MCF 10A (cell line): Measurements from ENCODE around the gene TMEM271. TPM values are rescaled to one million over a fixed set of nuclear protein-coding genes. Genes with fewer than 3 reads are reported as not detected.

Experiments used
- BruUV-seq: library from RNA; stranded (reverse); fragments of 400-500 nt; replicated peaks from 2 replicates; lab custom pipeline; 2021; lab: Mats Ljungman, UMichigan
- CTCF ChIA-PET: fragments of 300-600 bp; sonication (Branson Sonifier 250); formaldehyde crosslinking; extraction: SDS; loops from one replicate; lab custom pipeline; 2021; ENCODE audit warnings: antibody characterized with exemption, inconsistent platforms; lab: Yijun Ruan, JAX
- POLR2A ChIA-PET: fragments of 300-600, 350-650 bp; sonication (Branson Sonifier 250); formaldehyde crosslinking; extraction: SDS; loops from one replicate; lab custom pipeline; 2020; ENCODE audit warnings: antibody characterized with exemption, inconsistent platforms; lab: Yijun Ruan, JAX
- DNase-seq: peaks from one replicate; pipeline ENCODE4 v3.0.0-alpha.2; 2018; ENCODE audit not compliant: unreplicated experiment
- H3K27ac Mint-ChIP-seq: one replicate; pipeline ENCODE4 v1.8.0; 2022; ENCODE audit warnings: mild to moderate bottlenecking, low read depth, mixed read lengths; ENCODE audit not compliant: unreplicated experiment
- H3K27me3 Mint-ChIP-seq: one replicate; pipeline ENCODE4 v1.8.0; 2022; ENCODE audit warnings: mixed read lengths; ENCODE audit not compliant: insufficient read depth, unreplicated experiment
- H3K36me3 Mint-ChIP-seq: one replicate; pipeline ENCODE4 v1.8.0; 2022; ENCODE audit warnings: mild to moderate bottlenecking, moderate library complexity, mixed read lengths; ENCODE audit not compliant: insufficient read depth, unreplicated experiment
- H3K4me1 Mint-ChIP-seq: one replicate; pipeline ENCODE4 v1.8.0; 2022; ENCODE audit warnings: mixed read lengths; ENCODE audit not compliant: insufficient read depth, unreplicated experiment
- H3K4me3 Mint-ChIP-seq: one replicate; pipeline ENCODE4 v1.8.0; 2022; ENCODE audit warnings: mild to moderate bottlenecking, moderate library complexity, mixed read lengths; ENCODE audit not compliant: unreplicated experiment
- H3K9me3 Mint-ChIP-seq: one replicate; pipeline ENCODE4 v1.8.0; 2022; ENCODE audit warnings: mixed read lengths; ENCODE audit not compliant: unreplicated experiment
- CTCF ChIP-seq: fragments of 200-600 bp; IDR thresholded peaks from one replicate; pipeline ENCODE4 v1.8.0; 2022; ENCODE audit warnings: antibody characterized with exemption, mild to moderate bottlenecking; ENCODE audit not compliant: unreplicated experiment
- intact Hi-C: fragments of 100-400 bp; cut with micrococcal nuclease; formaldehyde crosslinking; loops from 2 replicates; pipeline ENCODE4 v1.14.1; 2022
- total RNA-seq: library from RNA; stranded (reverse); gene quantifications from 2 replicates; pipeline ENCODE4 v1.2.3, GENCODE V29; 2022

The TMEM271 gene
- total RNA-seq, 1 experiment from 2014 or later: not detected

DNA sequence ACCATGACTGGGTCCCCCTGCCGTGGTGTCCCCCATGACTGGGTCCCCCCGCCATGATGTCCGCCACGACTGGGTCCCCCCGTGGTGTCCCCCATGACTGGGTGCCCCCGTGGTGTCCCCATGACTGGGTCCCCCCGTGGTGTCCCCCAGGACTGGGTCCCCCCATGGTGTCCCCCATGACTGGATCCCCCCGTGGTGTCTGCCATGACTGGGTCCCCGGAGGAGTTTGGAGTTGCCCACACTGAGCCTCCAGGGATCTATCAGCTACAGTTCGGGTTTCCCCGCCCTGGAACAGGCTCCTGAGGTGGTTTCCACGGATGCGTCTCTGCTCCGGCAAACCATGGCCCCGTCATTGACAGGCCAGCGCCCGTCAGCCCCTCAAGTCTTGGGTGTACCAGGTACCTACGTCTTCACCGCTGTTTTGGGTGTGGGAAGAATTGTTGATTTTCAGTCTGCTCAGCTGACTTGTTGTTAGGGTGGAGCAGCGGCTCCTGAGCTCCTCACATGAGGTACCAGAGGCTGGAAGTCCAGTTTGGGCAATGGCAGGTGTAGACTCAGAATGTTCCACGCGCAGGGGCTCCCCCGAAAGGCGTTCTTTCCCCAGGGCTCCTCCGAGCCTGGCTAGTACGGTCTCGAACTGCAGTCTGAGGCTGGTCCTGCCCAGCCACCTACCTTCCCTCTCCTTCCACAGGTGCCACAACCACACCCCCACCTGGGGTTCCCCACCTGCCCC is 41.0 kb upstream of the TMEM271 start:
- Mint-ChIP-seq H3K27ac (no peak overlapping the region), H3K27me3 (peaks cover 69% of the 10 kb centered on the region), H3K9me3 (no peaks in the 10 kb centered on the region), H3K4me1 (peaks cover 22% of the 10 kb centered on the region), H3K4me3 (no peak overlapping the region), H3K36me3 (no peaks in the 10 kb centered on the region)
- ChIA-PET CTCF (no interaction called here), POLR2A (interaction anchor here (1.0 to 1.7 kb wide), 3 partner anchors 14 to 315 kb away, joined by 3 to 7 read pairs (median 7); partner anchors contain the start of genes ATP5ME, MYL5 and TMEM175)
- TF ChIP-seq CTCF: no peak
- no peak for DNase-seq
- intact Hi-C loops: no loop called here
- no TSS peak for BruUV-seq

GRCh38 chr4:616091-616490 is 40.0 kb upstream of the TMEM271 start:
- ChIA-PET CTCF (interaction anchor here (0.6 to 1.3 kb wide), 4 partner anchors 11 to 118 kb away, joined by 3 to 5 read pairs (median 4); no protein-coding TSS in a partner anchor), POLR2A (interaction anchor here (1.7 kb wide), 1 partner anchor 13 kb away, joined by 7 read pairs; no protein-coding TSS in a partner anchor)
- Mint-ChIP-seq H3K9me3 (no peaks in the 10 kb centered on the region), H3K4me3 (no peak overlapping the region), H3K4me1 (peaks cover 23% of the 10 kb centered on the region), H3K27ac (no peak overlapping the region), H3K27me3 (peaks cover 60% of the 10 kb centered on the region), H3K36me3 (no peaks in the 10 kb centered on the region)
- intact Hi-C loops: no loop called here
- BruUV-seq: no TSS peak
- DNase-seq: no peak
- TF ChIP-seq CTCF: no peak

DNA sequence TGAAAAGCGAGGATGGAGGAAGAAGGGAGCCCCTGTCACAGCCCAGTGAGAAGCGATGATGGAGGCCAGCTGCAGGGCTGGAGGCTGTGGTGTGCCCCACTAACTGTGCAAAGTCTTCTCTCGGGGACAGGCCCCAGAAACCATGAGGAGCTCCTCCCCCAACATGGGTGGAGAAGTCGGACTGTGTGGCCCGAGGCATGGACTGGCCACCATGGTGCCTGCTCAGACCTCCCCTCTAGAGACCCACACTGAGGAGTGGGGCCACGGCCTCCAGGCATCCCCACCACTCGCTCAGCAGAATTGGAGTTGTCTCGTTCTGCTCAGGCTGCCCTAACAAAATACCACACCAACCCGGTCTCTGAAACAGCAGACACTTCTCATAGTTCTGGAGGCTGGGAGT is 37.0 kb upstream of the TMEM271 start:
- peaks cover 44% of the 10 kb centered on the region for H3K27me3 Mint-ChIP-seq
- no peak overlapping the region for H3K4me3 Mint-ChIP-seq
- H3K4me1 Mint-ChIP-seq: peaks cover 39% of the 10 kb centered on the region
- no peak for TF ChIP-seq CTCF
- intact Hi-C loops: no loop called here
- ChIA-PET POLR2A (interaction anchor here (1.1 kb wide), 1 partner anchor 113 kb away, joined by 3 read pairs; no protein-coding TSS in a partner anchor), CTCF (interaction anchor here (1.1 kb wide), 1 partner anchor 13 kb away, joined by 3 read pairs; no protein-coding TSS in a partner anchor)
- no peak overlapping the region for H3K27ac Mint-ChIP-seq
- peaks cover 9% of the 10 kb centered on the region for H3K9me3 Mint-ChIP-seq
- peaks cover 6% of the 10 kb centered on the region for H3K36me3 Mint-ChIP-seq
- no peak for DNase-seq
- BruUV-seq: no TSS peak

DNA sequence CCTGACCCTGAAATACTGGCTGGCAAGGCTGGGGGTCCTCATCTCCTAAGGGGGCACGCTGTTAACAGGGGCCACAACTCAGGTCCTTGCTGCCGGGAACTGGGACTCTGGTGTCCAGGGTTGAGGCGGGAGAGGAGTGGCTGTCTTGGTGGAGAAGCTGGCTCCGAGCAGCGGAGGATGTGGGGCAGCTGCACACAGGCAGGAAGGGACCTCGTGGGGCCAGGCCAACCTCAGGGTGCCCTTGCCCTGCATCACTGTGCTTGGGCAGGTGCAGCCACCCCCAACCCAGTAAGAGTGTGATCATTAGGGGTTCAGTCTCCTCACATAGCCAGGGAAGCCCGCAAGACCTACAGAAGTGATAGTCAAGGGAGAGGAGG is 36.6 kb upstream of the TMEM271 start:
- peaks cover 9% of the 10 kb centered on the region for H3K9me3 Mint-ChIP-seq
- H3K4me1 Mint-ChIP-seq: peaks cover 35% of the 10 kb centered on the region
- POLR2A ChIA-PET: interaction anchor here (1.1 kb wide), 1 partner anchor 113 kb away, joined by 3 read pairs; no protein-coding TSS in a partner anchor
- H3K27me3 Mint-ChIP-seq: peaks cover 44% of the 10 kb centered on the region
- no peak overlapping the region for H3K27ac Mint-ChIP-seq
- no peak for TF ChIP-seq CTCF
- no TSS peak for BruUV-seq
- CTCF ChIA-PET: interaction anchor here (1.1 kb wide), 1 partner anchor 12 kb away, joined by 3 read pairs; no protein-coding TSS in a partner anchor
- DNase-seq: no peak
- H3K4me3 Mint-ChIP-seq: no peak overlapping the region
- H3K36me3 Mint-ChIP-seq: peaks cover 6% of the 10 kb centered on the region
- intact Hi-C loops: no loop called here
